Measurements from ENCODE around the gene TAS2R41.

The TAS2R41 gene

DNA sequence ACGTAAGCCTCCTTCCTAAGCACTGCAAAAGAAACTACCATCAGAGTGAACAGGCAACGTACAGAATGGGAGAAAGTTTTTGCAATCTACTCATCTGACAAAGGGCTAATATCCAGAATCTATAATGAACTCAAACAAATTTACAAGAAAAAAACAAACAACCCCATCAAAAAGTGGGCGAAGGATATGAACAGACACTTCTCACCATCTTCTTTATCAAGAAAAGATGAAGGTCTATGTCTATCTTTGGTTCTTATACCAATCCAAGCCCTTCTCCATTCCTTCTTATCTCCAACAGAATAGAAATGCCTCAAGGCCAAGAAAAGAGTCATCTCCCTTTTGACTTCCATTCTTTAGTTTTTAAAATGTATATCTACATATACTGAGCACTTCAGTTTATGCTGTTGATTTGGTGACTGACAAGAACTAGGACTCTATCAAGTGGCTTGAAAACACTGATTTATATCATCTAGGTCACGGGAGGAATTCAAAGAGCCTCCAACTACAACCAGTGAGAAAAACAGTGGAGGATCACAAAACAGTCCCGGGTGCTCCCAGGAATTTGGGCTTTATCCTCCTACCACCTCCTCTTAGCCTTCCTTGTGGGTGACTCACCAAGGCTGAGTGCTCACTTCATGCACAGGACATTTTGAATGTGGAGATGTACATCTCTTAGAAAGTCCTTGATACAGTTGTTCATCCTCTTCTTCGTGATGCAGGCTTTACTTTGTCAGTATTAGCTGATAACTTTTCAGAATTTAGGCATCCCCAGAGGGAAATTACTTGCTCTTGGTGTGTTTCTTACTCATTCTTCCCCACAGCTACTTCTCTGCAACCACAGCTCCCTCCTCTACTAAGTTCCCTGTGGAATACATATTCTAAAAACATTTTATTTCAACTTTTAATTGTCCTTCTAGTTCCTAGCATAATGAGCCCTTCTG, 15.4 kb downstream of the TAS2R41 start:
- no peak for DNase-seq (ENCODE audit: low read depth in 1 of 2, low spot score in 1 of 2)

DNA sequence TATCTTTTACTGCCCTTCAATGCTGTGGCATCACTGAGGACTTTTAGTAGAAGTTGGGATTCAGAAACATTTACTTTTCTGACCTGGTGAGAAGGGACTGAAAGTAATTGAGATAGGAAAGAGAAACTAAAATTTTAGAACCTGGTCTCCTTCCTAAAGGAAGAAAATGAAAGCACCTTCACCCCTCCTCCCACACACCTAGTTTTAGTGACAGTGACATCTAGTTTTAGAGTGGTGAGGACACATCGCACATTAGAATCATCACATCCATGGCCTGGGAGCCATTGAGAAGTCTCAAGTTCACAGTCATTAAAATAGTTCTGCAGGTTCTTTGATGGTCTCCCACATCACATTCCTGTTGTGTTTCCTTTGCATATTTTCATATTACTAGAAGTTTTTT, 16.1 kb downstream of the TAS2R41 start:
- DNase-seq (ENCODE audit: low read depth in 1 of 2, low spot score in 1 of 2): no peak

DNA sequence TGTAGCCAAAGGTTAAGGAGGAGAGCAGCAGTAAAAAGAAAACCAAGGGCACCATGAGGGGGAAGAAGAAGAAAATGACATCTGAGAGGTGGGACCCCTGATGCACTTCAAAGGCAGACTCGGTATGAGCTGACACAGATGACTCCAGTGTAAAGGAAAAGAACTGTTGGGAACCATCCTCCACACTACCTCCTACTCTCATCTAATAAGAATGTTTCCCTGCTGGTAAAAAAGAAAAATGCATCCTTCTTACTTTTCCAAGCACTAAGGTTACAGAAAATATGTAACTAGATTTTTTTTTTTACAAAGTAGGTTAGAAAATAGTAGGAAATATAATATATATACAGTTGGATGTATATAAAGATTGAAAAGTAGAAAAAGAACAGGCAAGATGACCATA, 16.9 kb downstream of the TAS2R41 start:
- no peak for DNase-seq (ENCODE audit: low read depth in 1 of 2, low spot score in 1 of 2)

GRCh38 chr7:143495851-143496250, 18.2 kb downstream of the TAS2R41 start:
- no peak for DNase-seq (ENCODE audit: low read depth in 1 of 2, low spot score in 1 of 2)

DNA sequence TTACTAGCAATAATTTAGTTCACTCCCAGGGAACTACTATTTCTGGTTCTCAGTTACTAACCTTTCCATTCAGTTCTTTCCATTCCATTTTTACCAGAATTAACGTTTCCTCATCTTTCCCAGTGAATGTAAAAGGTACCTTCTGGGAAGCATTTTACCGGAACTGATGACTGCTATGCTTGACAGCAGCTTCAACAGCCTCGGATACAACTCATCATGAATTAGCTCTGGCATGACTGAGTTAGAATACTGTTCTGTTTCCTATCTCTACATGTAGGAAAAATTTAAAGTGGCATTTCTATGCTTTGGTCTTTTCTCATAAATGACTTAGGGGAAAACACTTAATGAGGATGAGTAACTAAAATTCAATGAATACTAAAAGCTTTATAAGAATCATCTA, 18.6 kb downstream of the TAS2R41 start:
- DNase-seq (ENCODE audit: low read depth in 1 of 2, low spot score in 1 of 2): no peak

GRCh38 chr7:143497008-143497795, 19.5 kb downstream of the TAS2R41 start:
- DNase-seq (ENCODE audit: low read depth in 1 of 2, low spot score in 1 of 2): no peak

DNA sequence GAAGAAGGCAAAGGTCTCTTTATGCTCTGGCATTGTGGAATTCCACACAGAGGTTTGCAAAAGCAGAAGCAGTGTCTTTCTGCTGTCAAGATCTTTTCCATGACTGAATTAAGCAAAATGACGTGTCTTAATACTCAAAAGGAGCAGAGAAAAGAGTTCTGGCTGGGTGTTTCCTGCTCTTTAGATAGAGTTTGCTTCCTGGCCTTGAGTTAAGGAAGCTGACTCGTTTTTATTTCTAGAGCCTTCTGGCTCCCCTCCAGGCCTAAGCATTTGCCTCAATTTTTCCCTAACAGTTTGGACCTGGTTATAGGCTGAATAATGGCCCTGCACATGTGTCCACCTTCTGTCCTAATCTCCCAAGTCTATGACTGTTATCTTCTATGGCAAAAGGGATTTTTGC, 21.6 kb downstream of the TAS2R41 start:
- DNase-seq (ENCODE audit: low read depth in 1 of 2, low spot score in 1 of 2): no peak

GRCh38 chr7:143499743-143500348, 22.2 kb downstream of the TAS2R41 start:
- no peak for DNase-seq (ENCODE audit: low read depth in 1 of 2, low spot score in 1 of 2)

DNA sequence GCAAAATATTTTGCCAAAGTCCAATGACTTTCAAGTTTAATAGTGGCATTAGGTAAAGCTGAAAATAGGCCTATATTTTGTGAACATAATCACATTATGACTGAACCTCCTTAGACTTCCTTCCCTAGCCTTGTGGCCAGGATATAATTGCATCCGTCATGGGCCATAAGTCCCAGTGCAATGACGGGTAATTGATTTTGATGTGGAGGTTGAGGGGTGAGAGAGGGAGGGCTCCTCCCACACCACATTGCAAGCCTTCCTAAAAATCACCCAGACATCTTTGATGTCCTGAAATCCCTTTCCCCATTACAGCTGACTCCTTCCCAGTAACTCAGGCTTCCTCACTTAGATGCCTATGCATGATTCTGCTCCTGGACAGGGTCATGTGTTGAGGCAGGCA, 25.6 kb downstream of the TAS2R41 start:
- DNase-seq (ENCODE audit: low read depth in 1 of 2, low spot score in 1 of 2): no peak

- no peak for DNase-seq (ENCODE audit: low read depth in 1 of 2, low spot score in 1 of 2)
Measured at GRCh38 chr7:143504215-143504936, 26.7 kb downstream of the TAS2R41 start.

GRCh38 chr7:143504937-143505297, 27.2 kb downstream of the TAS2R41 start:
- DNase-seq (ENCODE audit: low read depth in 1 of 2, low spot score in 1 of 2): no peak

- no peak for DNase-seq (ENCODE audit: low read depth in 1 of 2, low spot score in 1 of 2)
Measured at GRCh38 chr7:143505838-143506237, 28.2 kb downstream of the TAS2R41 start.

- DNase-seq (ENCODE audit: low read depth in 1 of 2, low spot score in 1 of 2): no peak
Measured at GRCh38 chr7:143507094-143507518, 29.4 kb downstream of the TAS2R41 start.

- DNase-seq (ENCODE audit: low read depth in 1 of 2, low spot score in 1 of 2): no peak
Measured at GRCh38 chr7:143507534-143508055, 29.9 kb downstream of the TAS2R41 start.

DNA sequence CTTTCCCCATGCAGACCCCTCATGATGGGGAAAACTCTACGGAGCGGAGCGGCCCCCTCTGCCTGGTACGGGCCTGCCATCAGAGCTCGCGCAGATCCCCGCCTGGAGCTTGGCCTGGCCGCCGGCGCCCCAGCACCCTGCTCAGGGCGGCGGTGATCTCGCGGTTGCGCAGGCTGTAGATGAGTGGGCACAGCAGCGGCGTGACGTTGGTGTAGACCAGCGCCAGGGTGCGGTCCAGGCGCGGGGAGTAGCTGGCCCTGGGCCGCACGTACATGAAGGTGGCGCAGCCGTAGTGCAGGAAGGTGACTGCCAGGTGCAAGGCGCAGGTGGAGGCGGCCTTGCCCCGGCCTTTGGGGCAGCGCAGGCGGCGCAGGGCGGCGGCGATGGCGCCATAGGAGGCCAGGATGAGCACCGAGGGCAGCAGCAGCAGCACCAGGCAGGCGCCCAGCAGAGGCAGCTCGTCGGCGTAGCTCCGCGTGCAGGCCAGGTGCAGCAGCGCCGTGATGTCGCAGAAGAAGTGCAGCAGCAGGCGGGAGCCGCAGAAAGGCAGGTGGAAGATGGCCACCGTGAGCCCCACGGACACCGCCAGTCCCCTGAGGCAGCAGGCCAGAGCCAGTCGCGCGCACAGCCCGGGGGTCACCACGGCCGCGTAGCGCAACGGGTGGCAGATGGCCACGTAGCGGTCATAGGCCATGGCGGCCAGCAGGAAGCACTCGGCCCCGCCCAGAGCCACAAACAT, 33.4 kb downstream of the TAS2R41 start:
- DNase-seq (ENCODE audit: low read depth in 1 of 2, low spot score in 1 of 2): no peak

- DNase-seq (ENCODE audit: low read depth in 1 of 2, low spot score in 1 of 2): no peak
Measured at GRCh38 chr7:143511593-143512047, 33.9 kb downstream of the TAS2R41 start.

DNA sequence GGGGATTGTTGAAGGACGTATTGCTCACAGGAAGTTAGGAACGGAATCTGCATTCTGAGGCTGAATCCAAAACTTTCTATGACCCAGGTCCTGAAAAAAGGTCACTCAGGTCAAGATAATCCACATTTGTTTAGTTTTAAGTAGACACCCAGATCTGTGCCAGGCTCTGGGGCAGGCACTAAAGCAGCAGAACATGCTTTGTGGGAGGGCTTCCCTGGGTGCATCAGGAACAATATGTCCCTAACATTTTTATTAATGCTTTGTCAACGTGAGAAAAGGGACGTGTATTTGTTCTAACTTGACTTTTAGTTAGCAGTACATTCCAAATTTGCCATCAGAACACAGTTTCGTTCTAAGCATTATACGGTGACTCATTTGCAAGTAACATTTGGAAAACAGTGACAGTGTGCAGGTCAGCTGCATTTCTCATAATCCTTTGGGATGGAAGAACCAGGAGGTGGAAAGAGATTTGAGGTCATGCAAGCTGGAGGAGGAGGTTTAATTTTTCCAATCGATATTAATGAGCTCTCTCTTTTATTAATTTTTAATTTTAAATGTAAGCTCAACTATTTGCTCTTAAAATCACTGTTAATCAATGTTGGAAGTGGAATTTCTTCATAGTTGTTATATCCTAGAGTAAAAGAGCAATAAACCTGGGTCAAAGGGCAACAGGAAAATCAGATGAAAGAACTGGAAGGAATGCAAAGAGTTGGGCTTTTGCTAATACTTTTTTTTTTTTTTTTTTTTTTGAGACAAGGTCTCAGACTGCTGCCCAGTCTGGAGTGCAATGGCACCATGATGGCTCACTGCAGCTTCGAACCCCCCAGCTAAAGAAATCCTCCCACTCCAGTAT, 35.0 kb downstream of the TAS2R41 start:
- no peak for DNase-seq (ENCODE audit: low read depth in 1 of 2, low spot score in 1 of 2)

- no peak for DNase-seq (ENCODE audit: low read depth in 1 of 2, low spot score in 1 of 2)
Measured at GRCh38 chr7:143514487-143514886, 36.8 kb downstream of the TAS2R41 start.

All from activated CD4-positive, alpha-beta T cell treated with anti-CD3 and anti-CD28 coated beads, Interleukin-2, amount 50 U/mL, for 24 hours (primary cell).